Measurements from ENCODE around the gene TOM1L2. TPM values are rescaled to one million over a fixed set of nuclear protein-coding genes. Genes with fewer than 3 reads are reported as not detected.
"Not testable (repeated sequence)": the region's sequence is repeated elsewhere in the genome, so short reads cannot be mapped to it uniquely, and the experiment has no call there.

The TOM1L2 gene
- total RNA-seq, 1 donor from 2014 or later = 18.3 TPM

- no peaks in the 10 kb centered on the region for H3K9me3 Mint-ChIP-seq
- POLR2A ChIA-PET = no interaction called here
- H3K4me1 Mint-ChIP-seq = peaks cover 9% of the 10 kb centered on the region
- intact Hi-C loops (cut with micrococcal nuclease) = no loop called here
- no peak for ATAC-seq (ENCODE audit: low read depth)
- DNase-seq = no peak
- no peak overlapping the region for H3K27ac Mint-ChIP-seq
- H3K27me3 Mint-ChIP-seq = no peaks in the 10 kb centered on the region
- H3K4me3 Mint-ChIP-seq = no peak overlapping the region
- CTCF ChIA-PET = interaction anchor here (0.7 kb wide), 1 partner anchor 29 kb away, joined by 3 read pairs; no protein-coding TSS in a partner anchor
- peaks cover 29% of the 10 kb centered on the region for H3K36me3 Mint-ChIP-seq (ENCODE audit: low read depth)
- TF ChIP-seq, protein P1, sequence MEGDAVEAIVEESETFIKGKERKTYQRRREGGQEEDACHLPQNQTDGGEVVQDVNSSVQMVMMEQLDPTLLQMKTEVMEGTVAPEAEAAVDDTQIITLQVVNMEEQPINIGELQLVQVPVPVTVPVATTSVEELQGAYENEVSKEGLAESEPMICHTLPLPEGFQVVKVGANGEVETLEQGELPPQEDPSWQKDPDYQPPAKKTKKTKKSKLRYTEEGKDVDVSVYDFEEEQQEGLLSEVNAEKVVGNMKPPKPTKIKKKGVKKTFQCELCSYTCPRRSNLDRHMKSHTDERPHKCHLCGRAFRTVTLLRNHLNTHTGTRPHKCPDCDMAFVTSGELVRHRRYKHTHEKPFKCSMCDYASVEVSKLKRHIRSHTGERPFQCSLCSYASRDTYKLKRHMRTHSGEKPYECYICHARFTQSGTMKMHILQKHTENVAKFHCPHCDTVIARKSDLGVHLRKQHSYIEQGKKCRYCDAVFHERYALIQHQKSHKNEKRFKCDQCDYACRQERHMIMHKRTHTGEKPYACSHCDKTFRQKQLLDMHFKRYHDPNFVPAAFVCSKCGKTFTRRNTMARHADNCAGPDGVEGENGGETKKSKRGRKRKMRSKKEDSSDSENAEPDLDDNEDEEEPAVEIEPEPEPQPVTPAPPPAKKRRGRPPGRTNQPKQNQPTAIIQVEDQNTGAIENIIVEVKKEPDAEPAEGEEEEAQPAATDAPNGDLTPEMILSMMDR (IDR thresholded peaks at IDR 0.05) = no peak
Observed at GRCh38 chr17:18004345-18004744, 32.1 kb upstream of the TOM1L2 start.

GRCh38 chr17:18002171-18002570 lies 30.0 kb upstream of the TOM1L2 start:
- Mint-ChIP-seq H3K4me1 (peaks cover 9% of the 10 kb centered on the region), H3K27ac (no peak overlapping the region), H3K9me3 (no peaks in the 10 kb centered on the region), H3K36me3 (ENCODE audit: low read depth) (peaks cover 11% of the 10 kb centered on the region), H3K4me3 (no peak overlapping the region), H3K27me3 (no peaks in the 10 kb centered on the region)
- POLR2A ChIA-PET = no interaction called here
- CTCF ChIA-PET = no interaction called here
- intact Hi-C loops (cut with micrococcal nuclease) = no loop called here
- ATAC-seq (ENCODE audit: low read depth) = no peak
- TF ChIP-seq, protein P1 (IDR thresholded peaks at IDR 0.05) = no peak
- DNase-seq = no peak

- Mint-ChIP-seq H3K27ac (no peak overlapping the region), H3K36me3 (ENCODE audit: low read depth) (no peaks in the 10 kb centered on the region), H3K9me3 (no peaks in the 10 kb centered on the region), H3K27me3 (no peaks in the 10 kb centered on the region), H3K4me1 (peaks cover 9% of the 10 kb centered on the region), H3K4me3 (no peak overlapping the region)
- DNase-seq (no peak), ATAC-seq (ENCODE audit: low read depth) (no peak)
- intact Hi-C loops (cut with micrococcal nuclease) = no loop called here
- POLR2A ChIA-PET = no interaction called here
- CTCF ChIA-PET = no interaction called here
- TF ChIP-seq, protein P1 (IDR thresholded peaks at IDR 0.05) = no peak
Observed at GRCh38 chr17:18000030-18000408, 27.8 kb upstream of the TOM1L2 start.

DNA sequence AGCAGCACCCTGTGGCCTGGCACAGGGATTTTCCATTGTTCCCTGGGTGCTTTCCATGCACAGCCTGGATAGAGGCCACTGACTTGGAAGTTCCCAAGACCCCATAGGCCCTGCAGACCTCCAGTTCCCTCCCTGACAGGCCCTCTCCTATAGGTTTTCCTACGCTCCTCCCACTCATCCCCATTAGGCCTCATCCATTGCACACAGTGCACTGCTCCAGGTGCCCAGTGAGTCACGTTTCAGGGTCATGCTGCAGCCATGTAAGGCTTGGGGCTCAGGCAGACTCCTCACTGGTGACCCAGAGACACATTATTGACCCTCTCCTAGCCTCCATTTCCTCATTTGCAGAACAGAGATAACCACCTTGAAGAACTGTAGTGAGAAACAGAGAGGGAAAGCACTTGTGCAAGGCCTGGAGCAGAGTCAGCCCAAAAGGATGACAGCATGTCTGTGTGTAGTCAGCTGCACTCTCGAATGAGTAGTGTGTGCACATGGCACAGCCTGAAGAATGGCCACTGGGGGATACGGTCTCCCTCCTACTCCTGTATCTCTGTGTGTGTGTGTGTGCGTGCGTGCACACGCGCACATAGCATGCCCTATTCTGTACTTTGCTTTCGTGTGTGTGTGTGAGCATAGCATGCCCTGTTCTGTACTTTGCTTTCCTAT lies 27.3 kb upstream of the TOM1L2 start:
- TF ChIP-seq, protein P1 (IDR thresholded peaks at IDR 0.05) = no peak
- no peaks in the 10 kb centered on the region for H3K9me3 Mint-ChIP-seq
- DNase-seq (no peak), ATAC-seq (ENCODE audit: low read depth) (no peak)
- intact Hi-C loops (cut with micrococcal nuclease) = no loop called here
- ChIA-PET POLR2A (no interaction called here), CTCF (no interaction called here)
- H3K27me3 Mint-ChIP-seq = no peaks in the 10 kb centered on the region
- peaks cover 9% of the 10 kb centered on the region for H3K4me1 Mint-ChIP-seq
- no peaks in the 10 kb centered on the region for H3K36me3 Mint-ChIP-seq (ENCODE audit: low read depth)
- H3K4me3 Mint-ChIP-seq = no peak overlapping the region
- no peak overlapping the region for H3K27ac Mint-ChIP-seq

- no peak overlapping the region for H3K4me3 Mint-ChIP-seq
- POLR2A ChIA-PET = no interaction called here
- CTCF ChIA-PET = no interaction called here
Observed at GRCh38 chr17:17998934-17999333, 26.7 kb upstream of the TOM1L2 start.

GRCh38 chr17:17995887-17996286 lies 23.7 kb upstream of the TOM1L2 start:
- ATAC-seq (ENCODE audit: low read depth); H3K36me3 Mint-ChIP-seq (ENCODE audit: low read depth); H3K27me3 Mint-ChIP-seq; POLR2A ChIA-PET; intact Hi-C loops (cut with micrococcal nuclease); CTCF ChIA-PET; H3K4me1 Mint-ChIP-seq; DNase-seq; H3K4me3 Mint-ChIP-seq; H3K9me3 Mint-ChIP-seq; H3K27ac Mint-ChIP-seq: not testable (repeated sequence)

More at GRCh38 chr17:17998934-17999333, 26.7 kb upstream of the TOM1L2 start:
- H3K36me3 Mint-ChIP-seq (ENCODE audit: low read depth) = no peaks in the 10 kb centered on the region
- H3K9me3 Mint-ChIP-seq = no peaks in the 10 kb centered on the region
- no peak for ATAC-seq (ENCODE audit: low read depth)
- peaks cover 9% of the 10 kb centered on the region for H3K4me1 Mint-ChIP-seq
- TF ChIP-seq, protein P1 (IDR thresholded peaks at IDR 0.05) = no peak
- DNase-seq = no peak
- H3K27me3 Mint-ChIP-seq = no peaks in the 10 kb centered on the region
- intact Hi-C loops (cut with micrococcal nuclease) = no loop called here
- no peak overlapping the region for H3K27ac Mint-ChIP-seq

Data from activated B cell treated with CpG ODN at 0.5 μM for 24 hours (primary cell).